ENCODE data around the gene UBE2D2. TPM values are rescaled to one million over a fixed set of nuclear protein-coding genes. Genes with fewer than 3 reads are reported as not detected.

UBE2D2 gene
- total RNA-seq, 1 experiment from 2014 or later, result 115 TPM

DNA sequence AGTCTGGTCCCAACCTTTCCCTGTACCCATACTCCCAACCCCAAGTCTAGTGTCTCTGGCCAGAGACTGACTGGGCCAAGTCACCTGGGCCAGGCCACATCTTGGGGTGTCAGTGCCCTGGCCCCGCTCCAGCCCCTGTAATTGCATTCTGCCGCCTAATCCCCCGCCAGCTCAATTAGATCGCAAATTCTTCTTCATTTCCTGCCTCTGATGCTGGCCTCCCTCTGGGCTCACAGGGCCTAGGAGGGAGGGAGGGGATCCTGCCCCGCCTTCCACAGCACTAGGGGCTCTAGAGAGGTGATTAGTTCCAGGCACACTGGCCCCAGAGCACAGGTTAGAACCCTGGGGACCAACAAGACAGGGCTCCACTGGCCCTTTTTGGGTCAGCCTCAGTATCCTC is 92.5 kb downstream of the UBE2D2 start:
- no TSS peak for BruUV-seq (replicated peaks)
- H3K9me2 ChIP-seq (ENCODE audit: insufficient read depth), result no peaks in the 10 kb centered on the region
- H3K4me2 ChIP-seq, result no peak overlapping the region
- peaks cover 95% of the 10 kb centered on the region for H3K79me2 ChIP-seq (ENCODE audit: low read depth)
- 0 out of 2 replicates have a peak, but pooled peaks cover 3% of the 10 kb centered on the region for H3K36me3 ChIP-seq (ENCODE audit: low read depth)
- ChIA-PET CTCF (no interaction called here), POLR2A (ENCODE audit: unreplicated experiment) (interaction anchor here (0.6 kb wide), 1 partner anchor 14 kb away, joined by 4 read pairs; no protein-coding TSS in a partner anchor)
- H2AFZ ChIP-seq, result no peak overlapping the region
- intact Hi-C loops (cut with micrococcal nuclease; ENCODE audit: unreplicated experiment), result no loop called here
- H3K27ac ChIP-seq, result no peak overlapping the region
- H3F3A ChIP-seq (ENCODE audit: insufficient read depth, low read depth), result peaks cover 27% of the 10 kb centered on the region
- H3K4me1 ChIP-seq (replicated peaks; ENCODE audit: insufficient read depth), result peaks cover 60% of the 10 kb centered on the region
- no peaks in the 10 kb centered on the region for H3K27me3 ChIP-seq (ENCODE audit: insufficient read depth, low read depth)
- DNase-seq, result no peak
- H4K20me1 ChIP-seq (ENCODE audit: insufficient read depth), result peaks cover 46% of the 10 kb centered on the region
- no peaks in the 10 kb centered on the region for H3K9me3 ChIP-seq (ENCODE audit: insufficient read depth, low read depth)
- TF ChIP-seq EZH2 (IDR thresholded peaks at IDR 0.05; ENCODE audit: low read depth), result no peak
- TF ChIP-seq, protein P1, sequence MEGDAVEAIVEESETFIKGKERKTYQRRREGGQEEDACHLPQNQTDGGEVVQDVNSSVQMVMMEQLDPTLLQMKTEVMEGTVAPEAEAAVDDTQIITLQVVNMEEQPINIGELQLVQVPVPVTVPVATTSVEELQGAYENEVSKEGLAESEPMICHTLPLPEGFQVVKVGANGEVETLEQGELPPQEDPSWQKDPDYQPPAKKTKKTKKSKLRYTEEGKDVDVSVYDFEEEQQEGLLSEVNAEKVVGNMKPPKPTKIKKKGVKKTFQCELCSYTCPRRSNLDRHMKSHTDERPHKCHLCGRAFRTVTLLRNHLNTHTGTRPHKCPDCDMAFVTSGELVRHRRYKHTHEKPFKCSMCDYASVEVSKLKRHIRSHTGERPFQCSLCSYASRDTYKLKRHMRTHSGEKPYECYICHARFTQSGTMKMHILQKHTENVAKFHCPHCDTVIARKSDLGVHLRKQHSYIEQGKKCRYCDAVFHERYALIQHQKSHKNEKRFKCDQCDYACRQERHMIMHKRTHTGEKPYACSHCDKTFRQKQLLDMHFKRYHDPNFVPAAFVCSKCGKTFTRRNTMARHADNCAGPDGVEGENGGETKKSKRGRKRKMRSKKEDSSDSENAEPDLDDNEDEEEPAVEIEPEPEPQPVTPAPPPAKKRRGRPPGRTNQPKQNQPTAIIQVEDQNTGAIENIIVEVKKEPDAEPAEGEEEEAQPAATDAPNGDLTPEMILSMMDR (conservative IDR thresholded peaks at IDR 0.05), result no peak
- no peak overlapping the region for H3K4me3 ChIP-seq

DNA sequence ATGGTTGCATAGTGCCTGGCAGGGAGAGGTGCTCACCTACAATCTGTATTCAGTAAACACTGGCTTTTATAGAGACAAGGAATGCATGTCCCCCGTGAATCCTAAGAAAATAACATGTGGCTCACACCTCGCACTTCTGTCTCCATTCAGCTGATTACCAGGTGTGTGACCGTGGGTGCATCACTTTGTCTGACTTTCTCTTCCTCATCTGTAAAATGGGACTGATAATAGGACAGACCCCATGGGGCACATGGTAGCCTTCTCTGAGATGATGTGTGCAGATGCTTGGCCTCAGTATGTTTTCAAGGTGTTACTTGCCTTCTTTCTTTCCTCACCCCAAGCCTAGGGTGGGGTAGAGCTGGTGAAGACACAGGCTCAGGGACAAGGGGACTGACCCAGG is 93.3 kb downstream of the UBE2D2 start:
- H3K4me1 ChIP-seq (replicated peaks; ENCODE audit: insufficient read depth), result peaks cover 69% of the 10 kb centered on the region
- no peaks in the 10 kb centered on the region for H3K9me3 ChIP-seq (ENCODE audit: insufficient read depth, low read depth)
- intact Hi-C loops (cut with micrococcal nuclease; ENCODE audit: unreplicated experiment), result no loop called here
- peaks cover 50% of the 10 kb centered on the region for H4K20me1 ChIP-seq (ENCODE audit: insufficient read depth)
- no TSS peak for BruUV-seq (replicated peaks)
- ChIA-PET CTCF (interaction anchor here (0.5 to 1.2 kb wide), 3 partner anchors 19 to 76 kb away, joined by 3 to 4 read pairs (median 3); no protein-coding TSS in a partner anchor), POLR2A (ENCODE audit: unreplicated experiment) (interaction anchor here (0.7 kb wide), 1 partner anchor 12 kb away, joined by 3 read pairs; no protein-coding TSS in a partner anchor)
- 0 out of 2 replicates have a peak, but pooled peaks cover 3% of the 10 kb centered on the region for H3K36me3 ChIP-seq (ENCODE audit: low read depth)
- no peak overlapping the region for H2AFZ ChIP-seq
- no peak for TF ChIP-seq EZH2 (IDR thresholded peaks at IDR 0.05; ENCODE audit: low read depth)
- TF ChIP-seq, protein P1 (conservative IDR thresholded peaks at IDR 0.05), result no peak
- DNase-seq, result no peak
- no peaks in the 10 kb centered on the region for H3K9me2 ChIP-seq (ENCODE audit: insufficient read depth)
- no peaks in the 10 kb centered on the region for H3K27me3 ChIP-seq (ENCODE audit: insufficient read depth, low read depth)
- peaks cover 96% of the 10 kb centered on the region for H3K79me2 ChIP-seq (ENCODE audit: low read depth)
- H3K27ac ChIP-seq, result no peak overlapping the region
- H3K4me2 ChIP-seq, result no peak overlapping the region
- H3F3A ChIP-seq (ENCODE audit: insufficient read depth, low read depth), result peaks cover 31% of the 10 kb centered on the region
- no peak overlapping the region for H3K4me3 ChIP-seq

GRCh38 chr5:139654871-139655491 is 93.8 kb downstream of the UBE2D2 start:
- BruUV-seq (replicated peaks), result no TSS peak
- no peaks in the 10 kb centered on the region for H3K9me2 ChIP-seq (ENCODE audit: insufficient read depth)
- no peak for DNase-seq
- TF ChIP-seq, protein P1 (conservative IDR thresholded peaks at IDR 0.05), result no peak
- no peaks in the 10 kb centered on the region for H3K9me3 ChIP-seq (ENCODE audit: insufficient read depth, low read depth)
- peaks cover 50% of the 10 kb centered on the region for H4K20me1 ChIP-seq (ENCODE audit: insufficient read depth)
- H2AFZ ChIP-seq, result no peak overlapping the region
- H3K4me1 ChIP-seq (replicated peaks; ENCODE audit: insufficient read depth), result peaks cover 72% of the 10 kb centered on the region
- ChIA-PET CTCF (interaction anchor here (0.6 to 1.2 kb wide), 2 partner anchors 19 to 23 kb away, joined by 3 to 4 read pairs; no protein-coding TSS in a partner anchor), POLR2A (ENCODE audit: unreplicated experiment) (interaction anchor here (0.7 to 0.8 kb wide), 2 partner anchors 13 to 19 kb away, joined by 3 to 5 read pairs; no protein-coding TSS in a partner anchor)
- peaks cover 95% of the 10 kb centered on the region for H3K79me2 ChIP-seq (ENCODE audit: low read depth)
- intact Hi-C loops (cut with micrococcal nuclease; ENCODE audit: unreplicated experiment), result no loop called here
- H3F3A ChIP-seq (ENCODE audit: insufficient read depth, low read depth), result peaks cover 36% of the 10 kb centered on the region
- no peak overlapping the region for H3K4me3 ChIP-seq
- H3K36me3 ChIP-seq (ENCODE audit: low read depth), result 0 out of 2 replicates have a peak, but pooled peaks cover 3% of the 10 kb centered on the region
- H3K4me2 ChIP-seq, result no peak overlapping the region
- H3K27ac ChIP-seq, result no peak overlapping the region
- H3K27me3 ChIP-seq (ENCODE audit: insufficient read depth, low read depth), result no peaks in the 10 kb centered on the region

Measured in PC-9 (cell line).